Activated T-cell treated with anti-CD3 and anti-CD28 coated beads for 1 hour (primary cell): ENCODE data around the gene RAD51B.

Experiments used
- DNase-seq: peaks from one replicate; pipeline ENCODE4 v3.0.0-alpha.2; 2020; ENCODE audit warnings: low read depth

RAD51B gene

GRCh38 chr14:68576031-68576430 lies 756.5 kb downstream of the RAD51B start:
- DNase-seq = no peak

- no peak for DNase-seq
These were observed 757.1 kb downstream of the RAD51B start for GRCh38 chr14:68576496-68577244.

- DNase-seq = no peak
These were observed 758.4 kb downstream of the RAD51B start for GRCh38 chr14:68577802-68578541.

GRCh38 chr14:68578597-68578996 lies 759.0 kb downstream of the RAD51B start:
- no peak for DNase-seq

GRCh38 chr14:68580096-68580645 lies 760.6 kb downstream of the RAD51B start:
- no peak for DNase-seq

GRCh38 chr14:68580671-68581070 lies 761.1 kb downstream of the RAD51B start:
- DNase-seq = no peak

GRCh38 chr14:68583548-68584280 lies 764.1 kb downstream of the RAD51B start:
- DNase-seq = no peak

- DNase-seq = no peak
These were observed 765.2 kb downstream of the RAD51B start for GRCh38 chr14:68584786-68585185.

- DNase-seq = no peak
These were observed 766.1 kb downstream of the RAD51B start for GRCh38 chr14:68585690-68586089.

- DNase-seq = no peak
These were observed 767.5 kb downstream of the RAD51B start for GRCh38 chr14:68586896-68587751.

GRCh38 chr14:68587931-68588330 lies 768.4 kb downstream of the RAD51B start:
- DNase-seq = no peak

GRCh38 chr14:68589447-68590200 lies 770.0 kb downstream of the RAD51B start:
- DNase-seq = no peak

- no peak for DNase-seq
These were observed 770.6 kb downstream of the RAD51B start for GRCh38 chr14:68590201-68590522.

- no peak for DNase-seq
These were observed 772.2 kb downstream of the RAD51B start for GRCh38 chr14:68591786-68592185.

- DNase-seq = no peak
These were observed 773.5 kb downstream of the RAD51B start for GRCh38 chr14:68592948-68593556.

GRCh38 chr14:68593806-68594536 lies 774.4 kb downstream of the RAD51B start:
- no peak for DNase-seq

- DNase-seq = no peak
These were observed 775.3 kb downstream of the RAD51B start for GRCh38 chr14:68594737-68595380.

GRCh38 chr14:68596211-68596610 lies 776.6 kb downstream of the RAD51B start:
- no peak for DNase-seq

- DNase-seq = no peak
These were observed 777.1 kb downstream of the RAD51B start for GRCh38 chr14:68596701-68597100.
